B cell (primary cell): ENCODE data around the gene DAD1.

ENCODE experiments used
- CTCF ChIP-seq: fragments of 200-600 bp; IDR thresholded peaks from one replicate; pipeline ENCODE4 v1.8.0; 2022; ENCODE audit warnings: antibody characterized with exemption, mild to moderate bottlenecking
- EZH2 ChIP-seq: IDR thresholded peaks from 2 replicates; pipeline ENCODE4 v1.6.1; 2012; ENCODE audit warnings: borderline replicate concordance, low read depth, mild to moderate bottlenecking, moderate library complexity, low read length; ENCODE audit not compliant: insufficient read depth, poor library complexity, severe bottlenecking

DNA sequence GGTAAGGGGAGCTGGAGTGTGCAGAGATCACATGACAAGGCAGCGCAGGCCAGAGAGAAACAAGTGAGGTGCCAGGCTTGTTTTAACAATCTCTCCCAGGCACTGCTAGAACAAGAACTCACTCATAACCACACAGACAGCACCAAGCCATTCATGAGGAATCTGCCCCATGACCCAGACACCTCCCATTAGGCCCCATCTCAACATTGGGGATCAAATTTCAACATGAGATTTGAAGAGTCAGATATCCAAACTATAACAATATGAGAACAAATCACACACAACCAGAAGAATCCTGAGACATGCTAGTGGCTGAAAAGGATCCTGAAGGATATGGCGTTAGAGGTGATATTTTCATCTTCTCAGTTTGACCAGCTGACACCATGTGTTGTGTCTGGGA, 33.2 kb upstream of the DAD1 start:
- no peak for TF ChIP-seq CTCF
- no peak for TF ChIP-seq EZH2
